ENCODE results near the gene MTMR10. TPM values are rescaled to one million over a fixed set of nuclear protein-coding genes. Genes with fewer than 3 reads are reported as not detected.

MTMR10 gene
- total RNA-seq, 1 donor from 2014 or later, result 29.2 TPM

GRCh38 chr15:31014608-31014925 lies 23.1 kb upstream of the MTMR10 start:
- H3K27ac ChIP-seq, result no peak overlapping the region
- no peak for DNase-seq (ENCODE audit: extremely low spot score in 2 of 2)
- no peak overlapping the region for H3K4me3 ChIP-seq
- no peak for TF ChIP-seq CTCF (IDR thresholded peaks at IDR 0.05)
- no peak for TF ChIP-seq POLR2AphosphoS5 (IDR thresholded peaks at IDR 0.05; ENCODE audit: insufficient read depth in 1 of 2, low read depth in 1 of 2)
- TF ChIP-seq POLR2A (IDR thresholded peaks at IDR 0.05), result no peak
- H3K27me3 ChIP-seq, result no peaks in the 10 kb centered on the region
- H3K4me1 ChIP-seq, result no peaks in the 10 kb centered on the region
- intact Hi-C loops (cut with DNase I), result no loop called here
- no peaks in the 10 kb centered on the region for H3K36me3 ChIP-seq
- peaks cover 6% of the 10 kb centered on the region for H3K9me3 ChIP-seq

GRCh38 chr15:31013863-31014607 lies 22.6 kb upstream of the MTMR10 start:
- DNase-seq (ENCODE audit: extremely low spot score in 2 of 2), result no peak
- Histone ChIP-seq H3K27ac (no peak overlapping the region), H3K4me3 (no peak overlapping the region), H3K4me1 (no peaks in the 10 kb centered on the region), H3K36me3 (no peaks in the 10 kb centered on the region), H3K9me3 (peaks cover 6% of the 10 kb centered on the region), H3K27me3 (no peaks in the 10 kb centered on the region)
- intact Hi-C loops (cut with DNase I), result no loop called here
- TF ChIP-seq POLR2AphosphoS5 (IDR thresholded peaks at IDR 0.05; ENCODE audit: insufficient read depth in 1 of 2, low read depth in 1 of 2) (no peak), CTCF (IDR thresholded peaks at IDR 0.05) (no peak), POLR2A (IDR thresholded peaks at IDR 0.05) (no peak)

- Histone ChIP-seq H3K27me3 (no peaks in the 10 kb centered on the region), H3K4me3 (no peak overlapping the region), H3K9me3 (peaks cover 6% of the 10 kb centered on the region), H3K27ac (no peak overlapping the region), H3K36me3 (no peaks in the 10 kb centered on the region), H3K4me1 (no peaks in the 10 kb centered on the region)
- intact Hi-C loops (cut with DNase I), result no loop called here
- TF ChIP-seq POLR2A (IDR thresholded peaks at IDR 0.05) (no peak), POLR2AphosphoS5 (IDR thresholded peaks at IDR 0.05; ENCODE audit: insufficient read depth in 1 of 2, low read depth in 1 of 2) (no peak), CTCF (IDR thresholded peaks at IDR 0.05) (no peak)
- no peak for DNase-seq (ENCODE audit: extremely low spot score in 2 of 2)
Observed at GRCh38 chr15:31012455-31012854, 21.0 kb upstream of the MTMR10 start.

GRCh38 chr15:31010036-31010435 lies 18.6 kb upstream of the MTMR10 start:
- H3K4me3 ChIP-seq, result no peak overlapping the region
- peaks cover 6% of the 10 kb centered on the region for H3K9me3 ChIP-seq
- intact Hi-C loops (cut with DNase I), result no loop called here
- no peak for TF ChIP-seq POLR2A (IDR thresholded peaks at IDR 0.05)
- no peak for TF ChIP-seq CTCF (IDR thresholded peaks at IDR 0.05)
- TF ChIP-seq POLR2AphosphoS5 (IDR thresholded peaks at IDR 0.05; ENCODE audit: insufficient read depth in 1 of 2, low read depth in 1 of 2), result no peak
- no peak overlapping the region for H3K27ac ChIP-seq
- H3K4me1 ChIP-seq, result no peaks in the 10 kb centered on the region
- DNase-seq (ENCODE audit: extremely low spot score in 2 of 2), result no peak
- H3K27me3 ChIP-seq, result no peaks in the 10 kb centered on the region
- no peaks in the 10 kb centered on the region for H3K36me3 ChIP-seq

- no peak for DNase-seq (ENCODE audit: extremely low spot score in 2 of 2)
- Histone ChIP-seq H3K27ac (no peak overlapping the region), H3K36me3 (no peaks in the 10 kb centered on the region), H3K4me1 (no peaks in the 10 kb centered on the region), H3K9me3 (no peaks in the 10 kb centered on the region), H3K27me3 (no peaks in the 10 kb centered on the region), H3K4me3 (no peak overlapping the region)
- TF ChIP-seq CTCF (IDR thresholded peaks at IDR 0.05), result no peak
- no peak for TF ChIP-seq POLR2A (IDR thresholded peaks at IDR 0.05)
- TF ChIP-seq POLR2AphosphoS5 (IDR thresholded peaks at IDR 0.05; ENCODE audit: insufficient read depth in 1 of 2, low read depth in 1 of 2), result no peak
- intact Hi-C loops (cut with DNase I), result no loop called here
Observed at GRCh38 chr15:31005660-31006059, 14.2 kb upstream of the MTMR10 start.

Measured in vagina (tissue), 2 donors.